22Rv1 (cell line): Measurements from ENCODE around the gene SUPT3H.

Experiments used
- CTCF ChIP-seq: fragments of 450-650 bp; IDR thresholded peaks from 2 replicates; pipeline ENCODE4 v1.5.1; 2017; ENCODE audit warnings: mild to moderate bottlenecking
- ZFX ChIP-seq: fragments of 450-650 bp; IDR thresholded peaks from 2 replicates; pipeline ENCODE4 v1.6.1; 2017; ENCODE audit warnings: antibody characterized with exemption, borderline replicate concordance

GRCh38 chr6:44828780-44829179, 549.0 kb downstream of the SUPT3H start:
- TF ChIP-seq CTCF: no peak
- TF ChIP-seq ZFX: no peak
